Fibroblast of skin of abdomen (primary cell): ENCODE measurements around the gene HOXA4.

Source experiments
- DNase-seq: peaks from one replicate; pipeline ENCODE4 v3.0.0-alpha.2; 2013

HOXA4 gene

GRCh38 chr7:27157702-27158431, 27.3 kb upstream of the HOXA4 start:
- no peak for DNase-seq

DNA sequence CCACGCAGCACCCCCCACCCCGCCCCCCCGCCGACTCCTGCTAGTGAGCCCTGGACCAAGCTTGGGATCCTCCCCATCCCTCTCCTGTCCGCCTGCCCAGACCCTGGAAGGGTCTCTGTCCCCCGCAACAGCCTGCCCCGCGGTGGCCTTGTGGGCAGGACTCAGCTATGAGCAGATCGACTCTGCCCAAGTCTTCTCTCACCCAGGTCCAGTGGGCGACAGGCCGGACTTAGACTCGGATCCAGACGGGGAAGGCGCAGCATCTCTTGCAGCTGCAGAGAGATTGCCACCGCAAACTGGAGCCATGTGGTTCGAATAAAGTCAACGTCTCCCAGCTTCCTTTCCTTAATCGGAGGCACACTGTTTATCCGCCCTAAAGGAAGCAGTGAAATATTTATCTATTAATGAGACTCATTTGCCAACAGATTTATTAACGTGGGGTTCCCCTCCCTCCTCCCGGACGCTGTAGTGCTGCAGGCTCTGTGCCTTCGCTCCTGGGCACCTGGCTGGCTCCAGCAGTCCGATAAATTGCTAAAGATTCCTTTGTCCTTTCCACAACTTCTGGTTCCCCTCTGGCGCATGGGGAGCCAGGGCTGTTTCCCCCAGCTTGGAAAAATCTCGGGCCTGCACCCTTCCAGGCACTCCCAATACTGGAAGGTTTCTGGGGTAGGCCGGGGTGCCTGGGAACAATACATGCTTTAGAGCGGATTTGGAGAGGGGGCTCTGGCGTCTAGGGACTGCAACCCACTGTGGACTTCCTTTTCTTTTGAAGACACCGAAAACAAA, 26.6 kb upstream of the HOXA4 start:
- no peak for DNase-seq

DNA sequence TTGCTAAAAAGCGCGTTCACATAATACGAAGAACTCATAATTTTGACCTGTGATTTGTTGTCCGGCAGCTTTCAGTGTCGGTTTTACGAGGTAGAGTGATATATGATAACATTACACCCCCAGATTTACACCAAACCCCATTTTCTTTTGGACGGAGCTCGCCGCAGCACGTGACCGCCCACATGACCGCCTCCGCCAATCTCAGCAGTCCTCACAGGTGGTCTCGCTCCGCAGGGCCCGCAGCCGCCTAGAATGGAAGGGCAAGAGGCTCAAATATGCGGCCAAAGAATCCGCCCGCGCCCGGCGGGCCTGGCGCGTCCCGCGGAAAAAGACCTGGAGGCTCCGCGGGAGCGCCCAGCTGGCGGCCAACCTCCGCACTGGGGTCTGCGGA, 25.9 kb upstream of the HOXA4 start, which contains the start of gene HOXA7:
Gene HOXA7 (minus strand): TSS at position 168 of the 391 bp plus-strand sequence. CDS start 130 bp downstream, at position 38.
- peak; percentile 82 for DNase-seq

DNA sequence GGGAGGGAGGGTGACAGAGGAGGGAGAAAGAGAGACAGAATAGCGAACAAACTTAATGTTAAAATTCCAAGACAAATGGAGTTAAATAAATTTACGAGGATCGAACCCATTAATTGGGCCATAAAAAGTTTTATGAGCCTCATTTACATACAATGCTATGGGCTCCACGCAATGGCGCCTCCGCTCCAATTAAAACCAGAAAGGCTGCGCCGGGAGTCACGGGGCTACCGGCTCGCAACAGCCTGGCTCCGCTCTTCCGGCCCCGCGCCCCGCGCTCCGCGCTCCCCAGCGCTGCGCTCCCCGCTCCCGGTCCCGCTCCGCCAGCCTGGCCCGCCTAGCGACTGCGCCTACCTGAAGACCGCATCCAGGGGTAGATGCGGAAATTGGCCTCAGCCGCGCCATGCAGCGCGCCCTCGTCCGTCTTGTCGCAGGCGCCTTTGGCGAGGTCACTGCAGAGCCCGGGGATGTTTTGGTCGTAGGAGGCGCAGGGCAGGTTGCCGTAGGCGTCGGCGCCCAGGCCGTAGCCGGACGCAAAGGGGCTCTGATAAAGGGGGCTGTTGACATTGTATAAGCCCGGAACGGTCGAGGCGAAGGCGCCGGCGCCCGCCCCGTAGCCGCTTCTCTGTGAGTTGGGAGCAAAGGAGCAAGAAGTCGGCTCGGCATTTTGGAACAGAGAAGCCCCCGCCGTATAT, 25.4 kb upstream of the HOXA4 start:
- DNase-seq: no peak

- no peak for DNase-seq
These were observed 24.6 kb upstream of the HOXA4 start for GRCh38 chr7:27154901-27155815.

GRCh38 chr7:27154369-27154768, 23.8 kb upstream of the HOXA4 start:
- DNase-seq: no peak

- no peak for DNase-seq
These were observed 23.0 kb upstream of the HOXA4 start for GRCh38 chr7:27153526-27153925.

- no peak for DNase-seq
These were observed 22.4 kb upstream of the HOXA4 start for GRCh38 chr7:27152816-27153442.

DNA sequence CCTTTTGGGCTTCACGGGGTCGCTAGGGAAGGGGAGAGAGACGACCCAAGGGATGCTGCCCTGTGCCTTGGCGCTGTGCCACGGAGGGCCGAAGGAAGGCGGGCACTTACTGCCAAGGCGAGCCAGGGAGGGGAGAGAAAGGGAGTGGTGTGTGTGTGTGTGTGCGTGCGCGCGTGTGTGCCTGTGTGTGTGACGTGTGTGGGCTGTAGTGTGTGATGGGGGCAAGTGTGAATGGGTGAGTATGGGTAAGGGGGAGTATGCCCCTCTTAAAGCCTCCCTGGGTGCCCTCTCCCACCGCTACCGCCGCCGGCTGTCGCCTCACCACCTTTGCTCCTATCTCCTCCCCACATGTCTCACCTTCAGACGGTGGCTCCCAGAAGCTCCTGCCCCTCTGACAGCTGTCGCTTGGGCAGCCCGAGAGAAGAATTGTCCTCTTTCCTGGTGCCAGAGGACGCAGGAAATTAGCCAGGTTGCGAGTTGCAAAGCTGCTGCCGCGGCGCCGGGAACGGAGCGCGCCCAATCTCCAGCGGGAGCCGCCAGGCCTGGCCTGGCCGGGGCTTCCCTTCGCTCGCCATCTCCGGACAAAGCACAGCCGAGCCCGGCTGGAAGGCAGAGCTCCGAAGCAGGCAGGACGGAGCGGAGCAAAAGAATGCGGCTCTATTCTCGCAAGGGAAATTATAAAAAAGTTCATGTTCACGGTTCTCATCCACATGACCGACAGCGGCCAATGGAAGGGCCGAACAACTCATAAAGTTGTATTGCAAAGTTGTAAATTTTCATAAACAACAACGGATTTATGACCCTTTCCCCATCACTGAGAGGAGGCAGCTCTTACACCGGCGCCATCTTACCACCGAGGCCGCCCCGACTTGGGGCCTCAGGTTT, 21.6 kb upstream of the HOXA4 start, which contains the start of gene HOXA3:
Gene HOXA3 (minus strand): TSS at position 653 of the 885 bp plus-strand sequence. CDS start 41,943 bp downstream, outside the sequence.
- peak; percentile 81 for DNase-seq

DNA sequence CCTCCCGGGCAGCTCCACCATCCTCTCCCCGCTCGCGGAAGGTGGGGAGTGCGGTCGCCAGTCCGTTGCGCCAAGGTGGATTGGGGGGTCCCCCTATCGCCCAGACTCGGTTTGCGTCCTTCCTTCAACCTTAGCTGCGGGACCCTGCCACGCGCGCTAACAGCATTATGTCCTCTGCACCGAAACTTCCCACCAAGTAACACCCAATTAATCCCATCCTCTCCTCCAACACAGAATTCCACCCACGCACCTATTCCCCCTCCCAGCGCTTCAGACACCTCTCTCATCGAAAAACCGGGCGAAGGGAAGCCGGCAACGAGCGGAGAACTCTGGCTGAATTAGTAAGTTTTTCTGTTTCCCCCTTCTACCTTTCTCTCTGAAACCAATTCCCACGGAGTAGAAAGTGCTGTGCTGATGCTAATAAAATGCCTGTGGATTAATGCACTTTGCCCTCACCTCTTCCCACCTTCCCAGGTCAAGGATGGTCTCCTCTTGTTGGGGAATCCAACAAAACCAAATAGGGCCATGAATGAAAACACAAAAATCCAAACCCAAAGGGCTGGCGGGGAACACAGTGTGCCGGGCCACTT, 20.9 kb upstream of the HOXA4 start:
- no peak for DNase-seq

GRCh38 chr7:27150568-27151340, 20.2 kb upstream of the HOXA4 start:
- DNase-seq: peak; percentile 83

DNA sequence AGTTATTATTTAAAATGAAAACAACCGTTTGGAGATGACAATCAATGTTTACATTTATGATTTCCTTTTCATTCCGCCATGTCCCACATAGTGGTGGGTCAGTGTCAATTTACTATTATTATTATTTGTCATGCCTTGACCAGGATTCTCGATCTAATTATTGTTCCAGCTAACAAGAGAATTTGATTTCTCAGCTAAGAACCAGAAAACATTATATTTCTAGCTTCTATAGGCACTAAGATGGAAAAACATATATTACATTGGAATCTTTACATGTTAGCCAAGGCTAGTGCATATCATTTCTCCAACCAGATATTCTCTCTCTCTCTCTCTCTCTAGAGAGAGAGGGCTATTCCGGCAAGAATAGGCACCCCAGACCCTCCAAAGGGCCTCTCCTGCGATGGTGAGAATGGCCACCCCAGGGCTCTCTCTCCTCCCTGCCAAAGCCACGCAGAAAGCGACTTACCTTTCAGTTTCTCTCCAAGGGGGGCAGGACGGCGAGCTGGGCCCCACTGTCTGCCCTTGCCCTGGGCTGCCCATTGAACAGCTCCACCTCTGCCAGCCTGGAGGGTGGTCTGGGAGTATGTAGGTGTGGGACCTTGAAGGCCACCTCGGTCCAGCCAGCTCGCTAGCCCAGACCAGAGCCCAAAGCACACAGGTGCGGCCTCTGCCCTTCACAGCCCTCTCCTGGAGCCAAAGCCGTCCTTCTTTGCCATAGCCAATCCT, 19.4 kb upstream of the HOXA4 start:
- no peak for DNase-seq

GRCh38 chr7:27148756-27149641, 18.4 kb upstream of the HOXA4 start:
- DNase-seq: no peak

- no peak for DNase-seq
These were observed 17.6 kb upstream of the HOXA4 start for GRCh38 chr7:27148031-27148755.

GRCh38 chr7:27147199-27148030, 16.9 kb upstream of the HOXA4 start, which contains the start of gene HOXA6:
Gene HOXA6 (minus strand): TSS chr7:27147774. CDS start chr7:27147749, 25 bp downstream.
- peak; percentile 58 for DNase-seq
